Skin epidermis (tissue), 12 donors: Measurements from ENCODE around the gene PSMD13.
"Not testable (repeated sequence)": the region's sequence is repeated elsewhere in the genome, so short reads cannot be mapped to it uniquely, and the experiment has no call there.

Source experiments
- H3K27ac ChIP-seq, 21 experiments: fragments of 200-600 bp; sonication (generic) in 11 of 21; one replicate each; pipeline ENCODE4 v1.5.0; 2020; ENCODE audit warnings: mild to moderate bottlenecking in 3 of 21, inconsistent platforms in 2 of 21, moderate library complexity in 2 of 21
- H3K4me3 ChIP-seq, 7 experiments: fragments of 200-600 bp; sonication (generic) in 2 of 7; one replicate each; pipeline ENCODE4 v1.5.0; 2020; ENCODE audit warnings: inconsistent platforms in 2 of 7, mild to moderate bottlenecking in 2 of 7, moderate library complexity in 1 of 7

Gene PSMD13

GRCh38 chr11:235997-236773 is 591 bp upstream of the PSMD13 start, which contains the start of gene SIRT3:
Gene SIRT3, minus strand, starts transcription at chr11:236342. Its CDS starts 14 bp downstream, at chr11:236328.
- H3K4me3 ChIP-seq, result peak within 1 kb of the TSS; percentile 80 to 100 (median 85)
- peak within 1 kb of the TSS; percentile 46 to 97 (median 93) for H3K27ac ChIP-seq

- H3K27ac ChIP-seq, H3K4me3 ChIP-seq: not testable (repeated sequence)
These were observed 1.6 kb downstream of the PSMD13 start for GRCh38 chr11:238346-238745.

GRCh38 chr11:240315-240714 is 3.5 kb downstream of the PSMD13 start:
- H3K4me3 ChIP-seq, result no peak overlapping the region
- H3K27ac ChIP-seq, result no peak overlapping the region

GRCh38 chr11:241634-242033 is 4.9 kb downstream of the PSMD13 start:
- no peak overlapping the region for H3K27ac ChIP-seq
- H3K4me3 ChIP-seq, result no peak overlapping the region

GRCh38 chr11:244376-244775 is 7.6 kb downstream of the PSMD13 start:
- Histone ChIP-seq H3K27ac (no peak overlapping the region), H3K4me3 (no peak overlapping the region)

- Histone ChIP-seq H3K27ac (no peak overlapping the region), H3K4me3 (no peak overlapping the region)
These were observed 12.3 kb downstream of the PSMD13 start for GRCh38 chr11:249062-249461.

GRCh38 chr11:250274-250673 is 13.5 kb downstream of the PSMD13 start:
- no peak overlapping the region for H3K4me3 ChIP-seq
- no peak overlapping the region for H3K27ac ChIP-seq

- H3K4me3 ChIP-seq, result no peak overlapping the region
These were observed 14.0 kb downstream of the PSMD13 start for GRCh38 chr11:250740-251299.

GRCh38 chr11:251550-251949 is 14.8 kb downstream of the PSMD13 start:
- H3K4me3 ChIP-seq, result no peak overlapping the region
- H3K27ac ChIP-seq, result no peak overlapping the region

More at GRCh38 chr11:250740-251299, 14.0 kb downstream of the PSMD13 start:
- H3K27ac ChIP-seq, result no peak overlapping the region

- Histone ChIP-seq H3K27ac (no peak overlapping the region), H3K4me3 (no peak overlapping the region)
These were observed 15.9 kb downstream of the PSMD13 start for GRCh38 chr11:252666-253065.

GRCh38 chr11:253160-253885 is 16.5 kb downstream of the PSMD13 start:
- Histone ChIP-seq H3K27ac (no peak overlapping the region), H3K4me3 (no peak overlapping the region)

GRCh38 chr11:253886-254270 is 17.1 kb downstream of the PSMD13 start:
- Histone ChIP-seq H3K4me3 (no peak overlapping the region), H3K27ac (no peak overlapping the region)

GRCh38 chr11:255176-255575 is 18.4 kb downstream of the PSMD13 start:
- Histone ChIP-seq H3K4me3 (no peak overlapping the region), H3K27ac (no peak overlapping the region)

GRCh38 chr11:255816-256215 is 19.0 kb downstream of the PSMD13 start:
- no peak overlapping the region for H3K4me3 ChIP-seq

GRCh38 chr11:256952-257737 is 20.4 kb downstream of the PSMD13 start:
- no peak overlapping the region for H3K27ac ChIP-seq
- H3K4me3 ChIP-seq, result no peak overlapping the region

More at GRCh38 chr11:255816-256215, 19.0 kb downstream of the PSMD13 start:
- no peak overlapping the region for H3K27ac ChIP-seq

GRCh38 chr11:257766-258493 is 21.2 kb downstream of the PSMD13 start:
- no peak overlapping the region for H3K27ac ChIP-seq
- H3K4me3 ChIP-seq, result no peak overlapping the region

GRCh38 chr11:259413-259812 is 22.6 kb downstream of the PSMD13 start:
- no peak overlapping the region for H3K4me3 ChIP-seq
- H3K27ac ChIP-seq, result no peak overlapping the region

GRCh38 chr11:261624-262023 is 24.8 kb downstream of the PSMD13 start:
- no peak overlapping the region for H3K27ac ChIP-seq
- no peak overlapping the region for H3K4me3 ChIP-seq

GRCh38 chr11:266676-267439 is 30.1 kb downstream of the PSMD13 start:
- Histone ChIP-seq H3K4me3 (no peak overlapping the region), H3K27ac (no peak overlapping the region)
